Testis (tissue), 3 donors: ENCODE measurements around the gene PFDN5. TPM values are rescaled to one million over a fixed set of nuclear protein-coding genes. Genes with fewer than 3 reads are reported as not detected.

Experiments
- DNase-seq: peaks from one replicate; pipeline ENCODE4 v3.0.0-alpha.2; 2019
- H3K27ac ChIP-seq, 2 donors: fragments of 200-600 bp; sonication (generic); one replicate each; pipeline ENCODE4 v1.5.1; 2019
- H3K27me3 ChIP-seq: fragments of 200-600 bp; sonication (generic); one replicate; pipeline ENCODE4 v1.5.1; 2019
- H3K36me3 ChIP-seq: fragments of 200-600 bp; sonication (generic); one replicate; pipeline ENCODE4 v1.5.1; 2017; ENCODE audit warnings: low read depth; ENCODE audit errors: missing control alignments
- H3K4me1 ChIP-seq: fragments of 200-600 bp; sonication (generic); one replicate; pipeline ENCODE4 v1.5.1; 2019
- H3K4me3 ChIP-seq, 2 donors: fragments of 200-600 bp; sonication (generic); one replicate each; pipeline ENCODE4 v1.5.1; 2017 to 2019
- H3K9me3 ChIP-seq: fragments of 200-600 bp; sonication (generic); one replicate; pipeline ENCODE4 v1.5.1; 2017
- POLR2A ChIP-seq: fragments of 450-650 bp; IDR thresholded peaks from one replicate; pipeline ENCODE4 v1.6.1; 2017; ENCODE audit warnings: antibody characterized with exemption, mild to moderate bottlenecking, moderate library complexity
- WGBS, 2 donors: methylation state at CpG; one replicate each; pipeline ENCODE4 v1.1.5; 2018; 5-methylcytosine and 5-hydroxymethylcytosine counted together
- intact Hi-C: fragments of 100-400 bp; cut with DNase I; formaldehyde crosslinking; loops from one replicate; pipeline ENCODE4 v1.15.1; 2023; ENCODE audit warnings: low total_unique reads
- polyA plus RNA-seq: library from polyadenylated mRNA; stranded (reverse); fragments of 350-450 nt; fragmentation: Illumina TruSeq; extraction: RNeasy Lipid Tissue Mini Kit (QIAGEN cat#74804); gene quantifications from one replicate; pipeline ENCODE4 v1.2.3, GENCODE V29; 2014; ENCODE audit warnings: low read depth, low replicate concordance; ENCODE audit not compliant: insufficient read depth
- total RNA-seq, 2 donors: library from RNA; depleted of rRNA; stranded (reverse); fragments of >200 nt; gene quantifications; one replicate each; pipeline ENCODE4 v1.2.3, GENCODE V29; 2016
- TF ChIP-seq, protein P1 (sequence below), 3 experiments: fragments of 450-650 bp in 2 of 3; fragments of 200-600 bp in 1 of 3; sonication (generic) in 1 of 3; IDR thresholded peaks; one replicate each; pipeline ENCODE4 v1.5.1; 2016 to 2019; ENCODE audit warnings: antibody characterized with exemption in 3 of 3, mild to moderate bottlenecking in 2 of 3, moderate library complexity in 1 of 3

Gene PFDN5
- total and polyA plus RNA-seq, 3 donors from 2014 or later: 430 to 797 (median 494) TPM

DNA sequence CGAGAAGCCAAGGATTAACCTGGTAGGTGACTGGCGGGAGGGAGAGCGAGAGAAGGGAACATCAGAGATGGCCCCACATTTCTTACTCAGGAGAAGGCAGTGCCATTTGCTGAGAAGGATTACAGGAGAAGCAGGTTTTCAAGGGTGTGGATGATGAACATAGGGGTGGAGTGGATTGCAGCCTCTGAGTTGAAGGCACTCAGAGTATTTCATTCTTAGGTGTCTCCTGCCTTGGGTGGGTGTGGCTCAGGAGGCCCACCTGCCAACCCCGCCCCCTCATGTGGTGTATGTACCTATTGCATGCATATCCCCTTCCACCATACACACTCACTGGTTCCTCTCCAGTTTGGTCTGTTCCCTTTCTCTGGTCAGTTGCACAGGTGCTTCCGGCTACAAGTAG is 20.9 kb upstream of the PFDN5 start:
- WGBS, 2 donors: 94 to 96% methylated on average over 5 of the region's 5 CpGs
- intact Hi-C loops: loop anchor here (10.0 kb wide), 1 partner anchor 60 kb away; no protein-coding TSS in a partner anchor
- H3K27ac ChIP-seq: no peak overlapping the region
- H3K4me1 ChIP-seq: no peaks in the 10 kb centered on the region
- no peak for TF ChIP-seq POLR2A
- TF ChIP-seq, protein P1, sequence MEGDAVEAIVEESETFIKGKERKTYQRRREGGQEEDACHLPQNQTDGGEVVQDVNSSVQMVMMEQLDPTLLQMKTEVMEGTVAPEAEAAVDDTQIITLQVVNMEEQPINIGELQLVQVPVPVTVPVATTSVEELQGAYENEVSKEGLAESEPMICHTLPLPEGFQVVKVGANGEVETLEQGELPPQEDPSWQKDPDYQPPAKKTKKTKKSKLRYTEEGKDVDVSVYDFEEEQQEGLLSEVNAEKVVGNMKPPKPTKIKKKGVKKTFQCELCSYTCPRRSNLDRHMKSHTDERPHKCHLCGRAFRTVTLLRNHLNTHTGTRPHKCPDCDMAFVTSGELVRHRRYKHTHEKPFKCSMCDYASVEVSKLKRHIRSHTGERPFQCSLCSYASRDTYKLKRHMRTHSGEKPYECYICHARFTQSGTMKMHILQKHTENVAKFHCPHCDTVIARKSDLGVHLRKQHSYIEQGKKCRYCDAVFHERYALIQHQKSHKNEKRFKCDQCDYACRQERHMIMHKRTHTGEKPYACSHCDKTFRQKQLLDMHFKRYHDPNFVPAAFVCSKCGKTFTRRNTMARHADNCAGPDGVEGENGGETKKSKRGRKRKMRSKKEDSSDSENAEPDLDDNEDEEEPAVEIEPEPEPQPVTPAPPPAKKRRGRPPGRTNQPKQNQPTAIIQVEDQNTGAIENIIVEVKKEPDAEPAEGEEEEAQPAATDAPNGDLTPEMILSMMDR (IDR thresholded peaks at IDR 0.05): no peak
- no peak for DNase-seq
- no peaks in the 10 kb centered on the region for H3K9me3 ChIP-seq
- H3K27me3 ChIP-seq: no peaks in the 10 kb centered on the region
- H3K4me3 ChIP-seq: no peak overlapping the region
- no peaks in the 10 kb centered on the region for H3K36me3 ChIP-seq

DNA sequence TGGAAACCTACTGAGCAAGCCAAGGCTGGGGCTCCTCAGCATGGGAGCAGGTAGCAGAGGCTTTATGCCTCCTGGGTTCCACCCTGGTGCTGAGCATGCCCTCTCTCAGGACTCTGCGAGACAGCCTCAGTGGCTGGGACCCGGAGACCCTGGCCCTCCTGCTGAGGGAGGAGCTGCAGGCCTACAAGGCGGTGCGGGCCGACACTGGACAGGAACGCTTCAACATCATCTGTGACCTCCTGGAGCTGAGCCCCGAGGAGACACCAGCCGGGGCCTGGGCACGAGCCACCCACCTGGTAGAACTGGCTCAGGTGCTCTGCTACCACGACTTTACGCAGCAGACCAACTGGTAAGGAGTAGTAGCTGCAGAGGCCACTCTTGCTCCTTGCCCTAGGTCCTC is 18.8 kb upstream of the PFDN5 start:
- H3K27ac ChIP-seq: no peak overlapping the region
- no peak for TF ChIP-seq POLR2A
- TF ChIP-seq, protein P1 (IDR thresholded peaks at IDR 0.05): no peak
- intact Hi-C loops: loop anchor here (10.0 kb wide), 1 partner anchor 62 kb away; no protein-coding TSS in a partner anchor
- DNase-seq: no peak
- no peaks in the 10 kb centered on the region for H3K36me3 ChIP-seq
- H3K4me1 ChIP-seq: no peaks in the 10 kb centered on the region
- H3K9me3 ChIP-seq: no peaks in the 10 kb centered on the region
- H3K4me3 ChIP-seq: no peak overlapping the region
- H3K27me3 ChIP-seq: no peaks in the 10 kb centered on the region
- WGBS, 2 donors: 94 to 97% methylated on average over 9 to 11 of the region's 11 CpGs

DNA sequence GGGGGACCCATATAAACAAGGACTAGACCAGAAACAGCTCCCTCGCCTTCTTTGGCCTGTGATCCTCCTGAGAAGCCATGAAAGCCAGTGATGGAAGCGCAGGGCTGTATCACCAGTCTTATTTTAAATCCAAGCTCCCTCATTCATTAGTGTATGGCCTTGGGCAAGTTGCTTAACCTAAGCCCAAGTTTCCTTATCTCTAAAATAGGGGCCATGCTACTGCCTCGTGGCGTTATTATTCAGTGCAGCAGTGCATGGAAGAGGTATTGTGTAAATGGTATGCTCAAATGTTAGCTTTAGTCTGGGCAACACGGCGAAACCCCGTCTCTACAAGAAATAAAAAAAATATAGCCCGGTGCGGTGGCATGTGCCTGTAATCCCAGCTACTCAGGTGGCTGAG is 17.4 kb upstream of the PFDN5 start:
- TF ChIP-seq, protein P1 (IDR thresholded peaks at IDR 0.05): no peak
- no peak for TF ChIP-seq POLR2A
- no peak overlapping the region for H3K4me3 ChIP-seq
- no peaks in the 10 kb centered on the region for H3K27me3 ChIP-seq
- 89 to 90% methylated on average over 9 of the region's 9 CpGs for WGBS, 2 donors
- H3K27ac ChIP-seq: no peak overlapping the region
- no peaks in the 10 kb centered on the region for H3K9me3 ChIP-seq
- H3K4me1 ChIP-seq: no peaks in the 10 kb centered on the region
- no peak for DNase-seq
- no peaks in the 10 kb centered on the region for H3K36me3 ChIP-seq
- intact Hi-C loops: loop anchor here (10.0 kb wide), 1 partner anchor 63 kb away; no protein-coding TSS in a partner anchor

DNA sequence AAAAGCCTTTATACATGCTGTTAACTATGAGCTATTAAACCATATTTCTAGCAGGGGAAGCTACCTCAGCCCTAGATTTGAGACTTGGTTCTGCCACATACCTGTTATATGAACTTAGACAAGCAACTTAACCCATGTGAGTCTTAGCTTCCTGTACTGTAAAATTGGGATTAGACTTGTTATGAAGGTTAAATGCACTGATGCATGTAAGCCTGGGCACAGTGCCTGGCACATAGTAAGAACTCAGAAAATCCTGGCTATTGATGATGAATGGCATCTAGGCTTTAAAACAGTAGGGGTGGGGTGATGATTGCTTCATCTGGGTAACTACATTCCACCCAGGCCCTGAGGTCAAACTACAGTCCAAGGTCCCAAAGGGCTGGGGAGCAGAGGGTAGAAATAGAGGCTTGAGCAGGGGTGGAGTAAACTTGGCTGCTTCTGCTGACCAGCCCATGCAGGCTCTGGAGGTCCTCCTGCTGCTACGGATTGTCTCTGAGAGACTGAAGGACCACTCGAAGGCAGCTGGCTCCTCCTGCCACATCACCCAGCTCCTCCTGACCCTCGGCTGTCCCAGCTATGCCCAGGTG is 16.0 kb upstream of the PFDN5 start:
- 71 to 77% methylated on average over 3 of the region's 3 CpGs for WGBS, 2 donors
- TF ChIP-seq POLR2A: no peak
- TF ChIP-seq, protein P1 (IDR thresholded peaks at IDR 0.05): no peak
- Histone ChIP-seq H3K27me3 (no peaks in the 10 kb centered on the region), H3K27ac (no peak overlapping the region), H3K4me3 (no peak overlapping the region), H3K36me3 (no peaks in the 10 kb centered on the region), H3K4me1 (no peaks in the 10 kb centered on the region), H3K9me3 (no peaks in the 10 kb centered on the region)
- no peak for DNase-seq
- intact Hi-C loops: loop anchor here (10.0 kb wide), 1 partner anchor 65 kb away; no protein-coding TSS in a partner anchor
